A549 (cell line): Measurements from ENCODE around the gene ATF5. TPM values are rescaled to one million over a fixed set of nuclear protein-coding genes. Genes with fewer than 3 reads are reported as not detected.
"Not testable (repeated sequence)": the region's sequence is repeated elsewhere in the genome, so short reads cannot be mapped to it uniquely, and the experiment has no call there.

ENCODE experiments used
- ATAC-seq, 2 experiments: fragments of 200-7000 bp in 1 of 2; fragments of >200 bp in 1 of 2; cut with Nextera tagmentation in 1 of 2; cut with Tn5 transposase in 1 of 2; 3 replicates each; pipeline versions ENCODE4 v1.8.0 to v1.9.1; 2018 to 2020; ENCODE audit warnings: mild to moderate bottlenecking in 1 of 2, moderate library complexity in 1 of 2
- CTCF ChIA-PET: fragments of 300-600 bp; sonication (Branson Sonifier 250); formaldehyde crosslinking; extraction: SDS; loops from one replicate; lab custom pipeline; 2021; ENCODE audit warnings: antibody characterized with exemption, inconsistent platforms; lab: Yijun Ruan, JAX
- POLR2A ChIA-PET: fragments of 350-600 bp; formaldehyde crosslinking; extraction: SDS; loops from one replicate; lab custom pipeline; 2021; ENCODE audit warnings: antibody characterized with exemption, inconsistent platforms; lab: Yijun Ruan, JAX
- DNase-seq, 2 experiments: peaks; one replicate each; pipeline versions ENCODE4 v3.0.0 to v3.0.0-alpha.2; 2011 to 2016; ENCODE audit warnings: low read depth in 1 of 2, low spot score in 1 of 2
- FAIRE-seq: peaks from 2 replicates; lab custom pipeline; 2011; peaks lifted over from hg19 to GRCh38; lab: Jason Lieb, UNC
- H3K27ac ChIP-seq, 2 experiments: fragments of >200 bp; sonication (Bioruptor Twin); formaldehyde crosslinking; 3 replicates each; pipeline ENCODE4 v1.5.1; 2016 to 2017
- H3K4me1 ChIP-seq: fragments of >200 bp; sonication (Bioruptor Twin); formaldehyde crosslinking; 3 replicates; pipeline ENCODE4 v1.6.1; 2016
- H3K4me2 ChIP-seq: fragments of >200 bp; sonication (Bioruptor Twin); formaldehyde crosslinking; 3 replicates; pipeline ENCODE4 v1.6.1; 2016
- H3K4me3 ChIP-seq: fragments of >200 bp; sonication (Bioruptor Twin); formaldehyde crosslinking; 3 replicates; pipeline ENCODE4 v1.5.1; 2016
- H3K9me3 ChIP-seq: fragments of >200 bp; sonication (Bioruptor Twin); formaldehyde crosslinking; 3 replicates; pipeline ENCODE4 v1.6.1; 2016
- BHLHE40 ChIP-seq: IDR thresholded peaks from 2 replicates; pipeline ENCODE4 v1.6.1; 2012; ENCODE audit warnings: low read depth, low read length, inconsistent platforms
- CBX2 ChIP-seq: fragments of 200-600 bp; sonication (generic); IDR thresholded peaks from 2 replicates; pipeline ENCODE4 v1.6.1; 2016; ENCODE audit warnings: low read depth, mild to moderate bottlenecking, borderline replicate concordance
- CHD4 ChIP-seq: fragments of 200-600 bp; sonication (generic); IDR thresholded peaks from 2 replicates; pipeline ENCODE4 v1.6.1; 2016; ENCODE audit warnings: antibody characterized with exemption, mild to moderate bottlenecking, borderline replicate concordance
- EHF ChIP-seq: fragments of 250-450 bp; sonication (Bioruptor Pico); IDR thresholded peaks from 2 replicates; pipeline ENCODE4 v1.5.0; 2020; ENCODE audit warnings: mild to moderate bottlenecking
- ESRRA ChIP-seq: fragments of 150-350 bp; IDR thresholded peaks from 2 replicates; pipeline ENCODE4 v1.6.1; 2014; ENCODE audit warnings: mild to moderate bottlenecking, low read length, borderline replicate concordance
- FOSL2 ChIP-seq, 2 experiments: fragments of 450-650 bp in 1 of 2; fragments of >200 bp in 1 of 2; sonication (Bioruptor Twin) in 1 of 2; formaldehyde crosslinking; IDR thresholded peaks; 2 replicates each; pipeline versions ENCODE4 v1.5.0 to v1.6.1; 2016 to 2020; ENCODE audit warnings: mild to moderate bottlenecking in 1 of 2, moderate library complexity in 1 of 2
- HDAC2 ChIP-seq: fragments of 200-600 bp; sonication (generic); IDR thresholded peaks from 2 replicates; pipeline ENCODE4 v1.6.1; 2016
- JUNB ChIP-seq: fragments of >200 bp; sonication (Bioruptor Twin); formaldehyde crosslinking; IDR thresholded peaks from 2 replicates; pipeline ENCODE4 v1.6.1; 2016
- KDM1A ChIP-seq: fragments of 200-600 bp; sonication (generic); IDR thresholded peaks from 2 replicates; pipeline ENCODE4 v1.6.1; 2016; ENCODE audit warnings: low read depth, mild to moderate bottlenecking
- MAFK ChIP-seq: fragments of 450-650 bp; IDR thresholded peaks from 2 replicates; pipeline ENCODE4 v1.6.1; 2014; ENCODE audit not compliant: partially characterized antibody
- PHF8 ChIP-seq: fragments of 200-600 bp; sonication (generic); IDR thresholded peaks from 2 replicates; pipeline ENCODE4 v1.6.1; 2016; ENCODE audit warnings: low read depth, mild to moderate bottlenecking, antibody characterized with exemption, moderate library complexity, borderline replicate concordance
- POLR2A ChIP-seq: IDR thresholded peaks from 2 replicates; pipeline ENCODE4 v1.6.1; 2012; ENCODE audit warnings: mild to moderate bottlenecking, low read length
- RCOR1 ChIP-seq: fragments of 150-350 bp; IDR thresholded peaks from 2 replicates; pipeline ENCODE4 v1.6.1; 2014; ENCODE audit warnings: antibody characterized with exemption, low read length, low read depth
- RFX5 ChIP-seq: fragments of 450-650 bp; IDR thresholded peaks from 2 replicates; pipeline ENCODE4 v1.7.1; 2014; ENCODE audit warnings: antibody characterized with exemption, mild to moderate bottlenecking, moderate library complexity
- SREBF2 ChIP-seq: fragments of 450-650 bp; IDR thresholded peaks from 2 replicates; pipeline ENCODE4 v1.6.1; 2014; ENCODE audit warnings: mild to moderate bottlenecking, moderate library complexity
- TP53 ChIP-seq: fragments of 250-450 bp; sonication (Bioruptor Pico); IDR thresholded peaks from 2 replicates; pipeline ENCODE4 v1.5.0; 2021; ENCODE audit warnings: mild to moderate bottlenecking, moderate library complexity
- ZNF302 ChIP-seq: fragments of 250-450 bp; sonication (Bioruptor Pico); IDR thresholded peaks from 2 replicates; pipeline ENCODE4 v1.9.0; 2021; ENCODE audit warnings: inconsistent platforms, mild to moderate bottlenecking, moderate library complexity
- WGBS: methylation state at CpG from one replicate; pipeline ENCODE4 v1.1.6; 2017; ENCODE audit errors: missing lambda C conversion rate; 5-methylcytosine and 5-hydroxymethylcytosine counted together
- polyA plus RNA-seq, 4 experiments: library from polyadenylated mRNA; depleted of rRNA in 3 of 4; stranded (reverse); fragments of >200 nt; fragmentation: RNase III in 1 of 4; extraction: RNeasy Plus Mini Kit Qiagen cat#74134 plus additional on column Dnase treatment in 1 of 4; gene quantifications; 2 replicates in 3 of 4; 3 replicates in 1 of 4; pipeline ENCODE4 v1.2.3, GENCODE V29; 2011 to 2017
- TF ChIP-seq, protein P1 (sequence below): IDR thresholded peaks from 2 replicates; pipeline ENCODE4 v1.6.1; 2012
- TF ChIP-seq, protein P2 (sequence below): fragments of 250-450 bp; sonication (Bioruptor Pico); IDR thresholded peaks from 2 replicates; pipeline ENCODE4 v1.5.0; 2021; ENCODE audit warnings: mild to moderate bottlenecking, moderate library complexity, borderline replicate concordance
- TF ChIP-seq, protein P3 (sequence below): fragments of >200 bp; sonication (Bioruptor Twin); formaldehyde crosslinking; IDR thresholded peaks from 3 replicates; pipeline ENCODE4 v1.6.1; 2016
- TF ChIP-seq, protein P4 (sequence below): fragments of >200 bp; sonication (Bioruptor Twin); formaldehyde crosslinking; IDR thresholded peaks from 2 replicates; pipeline ENCODE4 v1.6.1; 2016

Gene ATF5
- polyA plus RNA-seq, 2 of the 4 experiments (the other 2 are of a cell fraction): 12.9 to 42.8 TPM

DNA sequence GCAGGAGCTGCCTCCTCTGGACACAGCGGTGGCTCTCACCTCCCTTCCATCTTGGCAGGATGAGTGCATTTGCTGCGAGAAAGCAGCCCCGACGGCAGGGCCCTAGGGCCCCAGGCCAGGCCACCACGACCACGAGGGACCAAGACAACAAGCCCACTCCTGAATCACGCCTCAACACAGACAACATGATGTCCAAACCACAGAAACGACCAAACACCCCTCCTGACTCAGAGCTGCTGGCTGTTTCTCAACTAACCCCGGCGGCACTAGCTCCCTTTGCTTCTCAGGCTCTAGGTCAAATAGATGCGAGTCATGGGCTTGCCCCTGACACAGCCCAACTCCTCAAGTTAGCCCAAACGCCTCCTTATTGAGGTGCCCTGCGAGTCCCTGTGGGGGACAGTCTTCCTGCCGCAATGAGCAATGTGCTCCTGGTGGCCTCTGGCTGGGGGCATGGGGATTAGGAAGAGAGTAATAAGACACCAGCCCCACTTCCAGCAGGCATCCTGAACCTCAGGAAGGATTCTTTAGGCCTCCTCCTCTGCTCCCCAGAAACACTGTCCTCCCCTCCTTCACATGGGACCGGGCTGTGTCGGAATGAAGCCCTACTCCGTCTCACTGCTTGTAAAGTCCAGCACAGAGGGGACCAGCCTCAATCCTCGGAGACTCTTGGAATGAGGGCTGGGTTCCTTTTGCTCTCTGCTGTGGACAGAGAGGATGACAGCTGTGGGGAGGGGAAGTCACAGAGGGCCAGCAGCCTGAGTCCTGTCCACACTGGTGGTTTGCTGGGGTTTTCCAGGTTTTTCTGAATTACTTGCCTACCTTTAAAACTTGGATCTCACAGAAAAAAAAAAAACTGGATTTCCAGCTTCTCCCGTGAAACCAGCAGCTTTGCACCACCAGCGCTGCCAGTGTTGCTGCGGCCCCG is 6.9 kb upstream of the ATF5 start:
- peaks cover 10% of the 10 kb centered on the region; the same call in 2 of the 3 replicates for H3K4me1 ChIP-seq
- ATAC-seq (peak in 1 of 2 experiments; percentile 25; a peak in 3 of 6 replicates), DNase-seq (no peak), FAIRE-seq (no peak)
- no peak overlapping the region for H3K4me3 ChIP-seq
- 84% methylated on average over 22 of the region's 22 CpGs for WGBS
- H3K27ac ChIP-seq: peak overlapping the region in 1 of 2 experiments; percentile 31; a peak in 1 of 6 replicates
- TF ChIP-seq, protein P1, sequence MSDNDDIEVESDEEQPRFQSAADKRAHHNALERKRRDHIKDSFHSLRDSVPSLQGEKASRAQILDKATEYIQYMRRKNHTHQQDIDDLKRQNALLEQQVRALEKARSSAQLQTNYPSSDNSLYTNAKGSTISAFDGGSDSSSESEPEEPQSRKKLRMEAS: no peak
- TF ChIP-seq, protein P2, sequence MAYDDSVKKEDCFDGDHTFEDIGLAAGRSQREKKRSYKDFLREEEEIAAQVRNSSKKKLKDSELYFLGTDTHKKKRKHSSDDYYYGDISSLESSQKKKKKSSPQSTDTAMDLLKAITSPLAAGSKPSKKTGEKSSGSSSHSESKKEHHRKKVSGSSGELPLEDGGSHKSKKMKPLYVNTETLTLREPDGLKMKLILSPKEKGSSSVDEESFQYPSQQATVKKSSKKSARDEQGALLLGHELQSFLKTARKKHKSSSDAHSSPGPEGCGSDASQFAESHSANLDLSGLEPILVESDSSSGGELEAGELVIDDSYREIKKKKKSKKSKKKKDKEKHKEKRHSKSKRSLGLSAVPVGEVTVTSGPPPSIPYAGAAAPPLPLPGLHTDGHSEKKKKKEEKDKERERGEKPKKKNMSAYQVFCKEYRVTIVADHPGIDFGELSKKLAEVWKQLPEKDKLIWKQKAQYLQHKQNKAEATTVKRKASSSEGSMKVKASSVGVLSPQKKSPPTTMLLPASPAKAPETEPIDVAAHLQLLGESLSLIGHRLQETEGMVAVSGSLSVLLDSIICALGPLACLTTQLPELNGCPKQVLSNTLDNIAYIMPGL: no peak
- TF ChIP-seq BHLHE40 (no peak), ZNF302 (CRISPR knock-in tag) (no peak), EHF (CRISPR knock-in tag) (no peak)
- ChIA-PET CTCF (interaction anchor here (1.6 kb wide), 1 partner anchor 15 kb away, joined by 5 read pairs; no protein-coding TSS in a partner anchor), POLR2A (interaction anchor here (1.4 kb wide), 1 partner anchor 8 kb away, joined by 3 read pairs; the partner anchor contains the start of gene NUP62)
- no peaks in the 10 kb centered on the region for H3K9me3 ChIP-seq
- H3K4me2 ChIP-seq: no peak overlapping the region

DNA sequence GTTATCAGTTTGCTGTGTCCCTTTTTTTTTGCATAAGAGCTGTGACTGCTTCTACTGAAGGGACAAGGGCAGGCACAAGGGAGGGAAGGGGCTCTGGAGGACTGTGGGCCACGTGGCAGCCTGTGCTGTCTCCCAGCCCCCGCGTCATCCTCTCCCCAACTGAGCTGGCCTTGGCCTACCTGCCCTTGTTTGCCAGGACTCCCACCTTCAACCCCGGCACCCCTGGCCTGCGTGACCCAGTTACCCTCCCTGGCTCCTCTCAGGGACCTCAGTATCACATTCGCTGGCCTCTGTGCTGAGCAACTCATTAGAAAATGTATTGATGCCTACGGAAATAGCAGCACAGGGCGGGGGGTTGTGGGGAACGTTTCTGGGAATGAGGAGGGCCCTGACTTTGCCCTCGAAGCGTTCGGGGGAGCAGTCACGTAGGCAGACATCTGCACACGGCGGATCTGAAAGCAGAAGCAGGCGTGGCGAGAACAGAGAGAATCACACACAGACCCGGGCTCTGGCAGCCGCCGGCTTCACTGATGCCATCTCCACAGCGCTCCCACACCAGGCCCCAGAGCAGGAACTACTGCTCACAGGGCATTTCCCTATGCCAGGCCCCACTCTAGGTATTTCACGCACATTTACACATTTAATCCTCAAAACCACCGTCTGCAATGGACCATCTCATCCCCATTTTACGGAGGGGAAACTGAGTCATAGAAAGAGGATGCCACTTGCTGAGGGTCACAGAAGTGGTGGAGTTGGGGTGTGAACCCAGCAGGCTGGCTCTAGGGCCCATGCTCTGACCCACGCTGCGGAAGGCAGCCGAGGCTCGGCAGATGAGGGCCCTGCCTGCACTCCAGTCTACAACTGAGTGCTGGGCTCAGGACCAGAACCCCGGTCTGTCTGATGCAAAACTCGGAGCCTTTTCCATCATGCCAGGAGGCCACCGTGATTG is 5.7 kb upstream of the ATF5 start:
- TF ChIP-seq CBX2: no peak
- no peak for TF ChIP-seq CHD4
- no peak for TF ChIP-seq ESRRA
- TF ChIP-seq POLR2A: no peak
- no peak for TF ChIP-seq RFX5
- TF ChIP-seq ZNF302 (CRISPR knock-in tag): no peak
- TF ChIP-seq HDAC2: no peak
- TF ChIP-seq JUNB: no peak
- no peak for TF ChIP-seq FOSL2 (IDR thresholded peaks at IDR 0.05)
- no peak for TF ChIP-seq FOSL2 (CRISPR knock-in tag; IDR thresholded peaks at IDR 0.05)
- no peak for TF ChIP-seq PHF8
- no peak for TF ChIP-seq MAFK
- no peak for TF ChIP-seq RCOR1
- Histone ChIP-seq H3K4me3 (no peak overlapping the region), H3K27ac (peak overlapping the region; percentile 54 to 75; a peak in 5 of 6 replicates), H3K9me3 (no peaks in the 10 kb centered on the region), H3K4me1 (peaks cover 20% of the 10 kb centered on the region), H3K4me2 (no peak overlapping the region)
- 93% methylated on average over 29 of the region's 31 CpGs for WGBS
- DNase-seq (no peak), FAIRE-seq (no peak), ATAC-seq (no peak)
- CTCF ChIA-PET: interaction anchor here (1.6 kb wide), 1 partner anchor 14 kb away, joined by 5 read pairs; no protein-coding TSS in a partner anchor
- POLR2A ChIA-PET: no interaction called here

DNA sequence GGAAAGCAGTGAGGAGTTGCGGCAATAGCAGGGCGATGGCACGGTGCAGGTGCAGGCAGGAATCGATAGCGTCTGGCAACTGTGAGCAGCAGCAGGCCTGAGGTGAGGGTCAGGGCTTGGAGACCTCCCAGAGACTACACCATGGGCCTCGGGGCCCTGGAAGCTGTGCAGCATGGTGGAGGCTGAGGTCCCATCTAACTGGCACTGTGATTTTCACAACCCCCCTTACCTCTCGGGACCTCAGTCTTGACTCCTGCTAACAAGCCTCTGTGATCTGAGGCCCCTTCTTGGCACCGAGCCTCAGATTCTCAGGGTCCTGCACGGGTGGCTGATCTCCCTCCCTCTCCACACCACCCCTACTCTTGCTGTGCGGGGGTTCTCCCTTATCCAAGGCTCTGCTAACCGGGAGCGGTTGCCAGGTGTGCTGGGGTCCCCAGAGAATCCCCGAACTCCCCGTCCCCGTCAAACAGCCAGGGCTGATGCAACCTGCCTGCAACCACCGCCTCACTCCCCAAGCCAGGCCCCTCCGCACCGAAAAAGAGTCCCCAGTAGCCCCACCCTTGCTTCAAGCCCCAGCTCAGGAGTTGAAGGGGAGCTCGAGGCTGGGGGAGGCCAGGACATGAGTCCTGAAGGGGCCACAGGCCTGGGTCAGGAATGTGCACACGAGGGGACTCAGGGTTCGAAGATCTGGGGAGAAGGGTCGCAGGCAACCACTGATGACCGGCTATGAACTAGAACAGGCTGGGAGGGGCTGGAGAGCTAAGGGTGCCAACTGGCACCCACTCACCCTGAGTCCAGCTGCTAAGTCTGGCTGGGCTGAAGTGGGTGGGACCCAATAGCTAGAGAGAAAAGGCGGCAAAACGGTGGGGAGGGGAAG is 4.8 kb upstream of the ATF5 start:
- CTCF ChIA-PET: interaction anchor here (0.9 to 1.2 kb wide), 3 partner anchors 13 to 1340 kb away, joined by 3 to 8 read pairs (median 3); no protein-coding TSS in a partner anchor
- no peak for FAIRE-seq
- POLR2A ChIA-PET: no interaction called here

DNA sequence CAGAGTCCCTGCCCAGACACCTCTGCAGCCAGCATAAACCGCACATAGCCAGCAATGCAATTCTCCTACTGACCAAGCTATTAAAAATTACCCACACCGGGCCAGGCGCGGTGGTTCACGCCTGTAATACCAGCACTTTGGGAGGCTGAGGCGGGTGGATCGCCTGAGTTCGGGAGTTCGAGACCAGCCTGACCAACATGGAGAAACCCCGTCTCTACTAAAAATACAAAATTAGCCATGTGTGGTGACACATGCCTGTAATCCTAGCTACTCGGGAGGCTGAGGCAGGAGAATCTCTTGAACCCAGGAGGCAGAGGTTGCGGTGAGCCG is 4.2 kb upstream of the ATF5 start:
- WGBS: 96% methylated on average over 13 of the region's 13 CpGs
- CTCF ChIA-PET: interaction anchor here (0.9 to 1.2 kb wide), 3 partner anchors 13 to 1340 kb away, joined by 3 to 8 read pairs (median 3); no protein-coding TSS in a partner anchor
- POLR2A ChIA-PET, H3K9me3 ChIP-seq, DNase-seq, ATAC-seq, FAIRE-seq, H3K4me2 ChIP-seq, H3K4me3 ChIP-seq: not testable (repeated sequence)
- H3K4me1 ChIP-seq: peaks cover 20% of the 10 kb centered on the region
- H3K27ac ChIP-seq: peak overlapping the region; percentile 54 to 75; a peak in 5 of 6 replicates

More for the DNA sequence above, 4.8 kb upstream of the ATF5 start:
- Histone ChIP-seq H3K4me3 (no peak overlapping the region), H3K9me3 (no peaks in the 10 kb centered on the region), H3K27ac (peak overlapping the region; percentile 54 to 75; a peak in 5 of 6 replicates)
- no peak for ATAC-seq
- no peak for TF ChIP-seq SREBF2
- TF ChIP-seq PHF8: no peak
- TF ChIP-seq, protein P3, sequence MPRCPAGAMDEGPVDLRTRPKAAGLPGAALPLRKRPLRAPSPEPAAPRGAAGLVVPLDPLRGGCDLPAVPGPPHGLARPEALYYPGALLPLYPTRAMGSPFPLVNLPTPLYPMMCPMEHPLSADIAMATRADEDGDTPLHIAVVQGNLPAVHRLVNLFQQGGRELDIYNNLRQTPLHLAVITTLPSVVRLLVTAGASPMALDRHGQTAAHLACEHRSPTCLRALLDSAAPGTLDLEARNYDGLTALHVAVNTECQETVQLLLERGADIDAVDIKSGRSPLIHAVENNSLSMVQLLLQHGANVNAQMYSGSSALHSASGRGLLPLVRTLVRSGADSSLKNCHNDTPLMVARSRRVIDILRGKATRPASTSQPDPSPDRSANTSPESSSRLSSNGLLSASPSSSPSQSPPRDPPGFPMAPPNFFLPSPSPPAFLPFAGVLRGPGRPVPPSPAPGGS: no peak
- TF ChIP-seq, protein P4, sequence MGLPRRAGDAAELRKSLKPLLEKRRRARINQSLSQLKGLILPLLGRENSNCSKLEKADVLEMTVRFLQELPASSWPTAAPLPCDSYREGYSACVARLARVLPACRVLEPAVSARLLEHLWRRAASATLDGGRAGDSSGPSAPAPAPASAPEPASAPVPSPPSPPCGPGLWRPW: no peak
- TF ChIP-seq KDM1A: no peak
- no peak for TF ChIP-seq TP53
- TF ChIP-seq POLR2A: no peak
- TF ChIP-seq, all 56 proteins: peak for 0
- DNase-seq: no peak
- no peak overlapping the region for H3K4me2 ChIP-seq
- peaks cover 20% of the 10 kb centered on the region for H3K4me1 ChIP-seq
- WGBS: 91% methylated on average over 24 of the region's 25 CpGs
